ENCODE results near the gene ZNF300. TPM values are rescaled to one million over a fixed set of nuclear protein-coding genes. Genes with fewer than 3 reads are reported as not detected.

Gene ZNF300
- 8.7 and 9.2 TPM in 2 replicates for total RNA-seq
- polyA plus RNA-seq, result 7.4 and 8.6 TPM in 2 replicates

DNA sequence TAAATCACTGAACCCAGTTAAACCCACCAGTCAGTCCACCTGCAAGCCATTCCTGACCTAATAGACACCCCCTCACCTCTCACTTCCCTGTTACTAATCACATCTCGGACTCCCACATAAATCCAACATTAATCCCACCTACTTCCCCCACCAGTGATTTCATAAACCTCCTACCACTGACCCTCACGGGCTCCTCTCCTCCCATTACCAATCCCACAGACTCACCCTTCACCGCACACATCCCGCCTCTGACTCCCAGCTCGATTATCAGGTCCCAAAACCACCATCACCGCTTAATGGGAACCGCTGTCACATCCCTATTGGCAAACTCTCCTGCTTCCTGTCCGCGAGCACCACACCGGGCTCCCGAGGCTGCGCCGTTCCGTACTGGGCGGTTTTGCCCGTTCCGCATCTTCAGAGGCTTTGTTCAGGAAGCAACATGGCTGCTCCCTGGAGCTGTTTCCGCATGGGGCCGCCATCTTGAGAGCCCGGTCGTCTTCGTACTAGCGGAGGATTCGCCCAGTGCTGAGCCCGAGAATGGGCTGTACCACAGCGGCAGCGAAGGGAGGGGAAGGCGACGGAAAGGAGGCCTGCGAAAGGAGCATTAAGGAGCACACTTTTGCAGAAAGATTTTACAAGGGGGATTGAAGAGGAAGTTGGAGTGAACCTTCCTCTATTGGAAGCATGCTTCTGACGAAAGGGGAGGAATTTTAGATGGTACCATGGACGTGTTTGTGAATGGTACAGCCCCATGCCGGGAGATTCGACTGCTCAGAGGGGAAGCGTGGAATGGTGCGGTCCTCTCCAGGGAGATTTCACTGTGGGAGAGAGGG, at the start of gene ZNF300:
TSS of gene ZNF300 (minus strand) at position 502 of the 833 bp plus-strand sequence. CDS start 1,825 bp downstream, outside the sequence.
- H3K36me3 ChIP-seq, result no peaks in the 10 kb centered on the region
- peak within 1 kb of the TSS; percentile 43 for H3K4me3 ChIP-seq
- no peaks in the 10 kb centered on the region for H3K27me3 ChIP-seq
- peak within 1 kb of the TSS; percentile 99 for H3K27ac ChIP-seq
- no peaks in the 10 kb centered on the region for H3K9me3 ChIP-seq (ENCODE audit: low read depth)
- no peaks in the 10 kb centered on the region for H3K4me1 ChIP-seq (ENCODE audit: low read depth)
- TF ChIP-seq, protein P1, sequence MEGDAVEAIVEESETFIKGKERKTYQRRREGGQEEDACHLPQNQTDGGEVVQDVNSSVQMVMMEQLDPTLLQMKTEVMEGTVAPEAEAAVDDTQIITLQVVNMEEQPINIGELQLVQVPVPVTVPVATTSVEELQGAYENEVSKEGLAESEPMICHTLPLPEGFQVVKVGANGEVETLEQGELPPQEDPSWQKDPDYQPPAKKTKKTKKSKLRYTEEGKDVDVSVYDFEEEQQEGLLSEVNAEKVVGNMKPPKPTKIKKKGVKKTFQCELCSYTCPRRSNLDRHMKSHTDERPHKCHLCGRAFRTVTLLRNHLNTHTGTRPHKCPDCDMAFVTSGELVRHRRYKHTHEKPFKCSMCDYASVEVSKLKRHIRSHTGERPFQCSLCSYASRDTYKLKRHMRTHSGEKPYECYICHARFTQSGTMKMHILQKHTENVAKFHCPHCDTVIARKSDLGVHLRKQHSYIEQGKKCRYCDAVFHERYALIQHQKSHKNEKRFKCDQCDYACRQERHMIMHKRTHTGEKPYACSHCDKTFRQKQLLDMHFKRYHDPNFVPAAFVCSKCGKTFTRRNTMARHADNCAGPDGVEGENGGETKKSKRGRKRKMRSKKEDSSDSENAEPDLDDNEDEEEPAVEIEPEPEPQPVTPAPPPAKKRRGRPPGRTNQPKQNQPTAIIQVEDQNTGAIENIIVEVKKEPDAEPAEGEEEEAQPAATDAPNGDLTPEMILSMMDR (IDR thresholded peaks at IDR 0.05; ENCODE audit: low read depth, low read length), result no peak
- peak; percentile 93 to 98 for DNase-seq (ENCODE audit: low read depth in 1 of 2, low spot score in 1 of 2)

DNA sequence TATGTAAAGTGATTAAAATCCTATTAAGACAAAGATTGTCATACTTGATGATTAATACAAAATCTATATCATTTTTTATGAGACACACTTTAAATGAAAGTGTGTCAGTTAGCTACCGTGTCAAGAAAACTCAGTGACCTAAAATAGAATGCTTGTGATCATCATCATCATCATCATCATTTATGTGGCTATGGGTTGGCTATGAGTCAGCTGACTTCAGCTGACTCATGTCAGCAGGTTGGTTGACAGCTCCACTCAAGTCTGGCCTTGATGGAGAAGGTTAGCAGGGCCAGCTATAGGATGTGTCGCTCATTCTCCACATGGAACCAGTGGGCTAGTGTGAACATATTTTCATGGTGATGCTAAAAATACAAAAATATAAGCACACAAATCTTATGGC, 43.8 kb upstream of the ZNF300 start:
- TF ChIP-seq, protein P1 (IDR thresholded peaks at IDR 0.05; ENCODE audit: low read depth, low read length), result no peak
- Histone ChIP-seq H3K36me3 (no peaks in the 10 kb centered on the region), H3K27ac (no peak overlapping the region), H3K4me3 (no peak overlapping the region), H3K27me3 (no peaks in the 10 kb centered on the region), H3K4me1 (ENCODE audit: low read depth) (no peaks in the 10 kb centered on the region), H3K9me3 (ENCODE audit: low read depth) (peaks cover 4% of the 10 kb centered on the region)
- no peak for DNase-seq (ENCODE audit: low read depth in 1 of 2, low spot score in 1 of 2)

DNA sequence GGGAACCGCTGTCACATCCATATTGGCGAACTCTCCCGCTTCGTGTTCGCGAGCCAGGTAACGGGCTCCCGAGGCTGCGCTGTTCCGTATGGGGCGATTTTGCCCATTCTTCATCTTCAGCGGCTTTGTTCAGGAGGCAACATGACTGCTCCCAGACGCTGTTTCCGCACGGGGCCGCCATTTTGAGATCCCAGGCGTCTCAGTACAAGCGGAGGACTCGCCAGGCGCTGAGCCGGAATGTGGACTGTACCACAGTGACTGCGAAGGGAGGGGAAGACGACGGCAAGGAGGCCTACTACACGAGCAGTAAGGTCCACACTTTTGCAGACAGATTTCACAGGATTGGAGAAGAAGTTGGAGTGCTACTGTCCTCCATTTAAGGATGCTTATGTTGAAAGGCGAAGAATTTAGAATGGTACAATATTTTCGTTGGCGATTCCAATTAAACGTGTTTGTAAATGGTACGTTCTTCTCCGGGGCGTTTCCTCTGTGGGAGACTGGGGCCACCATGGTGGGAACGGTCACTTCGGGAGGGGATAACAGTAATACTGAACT, 41.6 kb upstream of the ZNF300 start:
- no peak overlapping the region for H3K27ac ChIP-seq
- no peak overlapping the region for H3K4me3 ChIP-seq
- TF ChIP-seq, protein P1 (IDR thresholded peaks at IDR 0.05; ENCODE audit: low read depth, low read length), result no peak
- H3K27me3 ChIP-seq, result no peaks in the 10 kb centered on the region
- H3K9me3 ChIP-seq (ENCODE audit: low read depth), result peaks cover 4% of the 10 kb centered on the region
- no peaks in the 10 kb centered on the region for H3K36me3 ChIP-seq
- DNase-seq (ENCODE audit: low read depth in 1 of 2, low spot score in 1 of 2), result peak in 1 of 2 donors; percentile 97
- no peaks in the 10 kb centered on the region for H3K4me1 ChIP-seq (ENCODE audit: low read depth)

DNA sequence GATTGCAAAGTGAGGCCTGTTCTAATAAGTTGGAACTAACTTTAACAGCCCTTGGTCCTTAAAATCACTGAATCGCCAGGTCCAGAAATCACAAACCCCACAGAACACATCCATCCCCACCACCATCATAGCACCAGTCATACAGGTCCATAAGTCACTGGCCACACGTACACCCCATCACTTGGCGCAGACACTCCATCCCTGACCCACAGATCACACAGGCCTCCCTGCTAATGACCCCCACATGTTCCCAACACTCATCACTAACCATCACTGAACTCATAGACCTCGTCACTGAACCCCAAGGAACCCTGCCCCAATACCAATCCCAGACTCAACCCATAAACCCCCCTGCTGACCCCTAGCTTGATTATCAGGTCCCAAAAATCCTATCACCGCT, 41.2 kb upstream of the ZNF300 start:
- Histone ChIP-seq H3K27ac (no peak overlapping the region), H3K4me3 (no peak overlapping the region), H3K36me3 (no peaks in the 10 kb centered on the region), H3K27me3 (no peaks in the 10 kb centered on the region), H3K4me1 (ENCODE audit: low read depth) (no peaks in the 10 kb centered on the region), H3K9me3 (ENCODE audit: low read depth) (peaks cover 4% of the 10 kb centered on the region)
- peak in 1 of 2 donors; percentile 25 for DNase-seq (ENCODE audit: low read depth in 1 of 2, low spot score in 1 of 2)
- TF ChIP-seq, protein P1 (IDR thresholded peaks at IDR 0.05; ENCODE audit: low read depth, low read length), result no peak

DNA sequence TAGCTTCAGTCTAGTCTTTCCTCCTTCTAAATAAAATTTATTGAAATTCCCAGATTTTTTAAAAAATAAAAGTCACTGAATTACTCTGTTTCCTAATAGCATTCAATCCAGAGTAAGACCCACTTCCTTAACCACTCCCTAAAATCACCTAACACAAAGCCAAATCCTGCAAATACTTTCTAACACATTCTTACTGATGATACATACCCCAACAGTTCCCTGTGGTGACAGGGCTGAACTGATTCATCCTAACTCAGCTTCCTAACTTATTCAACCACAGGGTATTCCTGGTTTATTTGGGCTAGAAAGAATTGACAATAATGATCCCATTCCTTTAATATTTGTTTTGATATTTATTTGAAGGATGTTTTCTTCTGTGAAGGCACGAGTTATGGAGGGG, 40.7 kb upstream of the ZNF300 start:
- TF ChIP-seq, protein P1 (IDR thresholded peaks at IDR 0.05; ENCODE audit: low read depth, low read length), result no peak
- Histone ChIP-seq H3K36me3 (no peaks in the 10 kb centered on the region), H3K27ac (no peak overlapping the region), H3K4me1 (ENCODE audit: low read depth) (no peaks in the 10 kb centered on the region), H3K9me3 (ENCODE audit: low read depth) (peaks cover 4% of the 10 kb centered on the region), H3K4me3 (no peak overlapping the region), H3K27me3 (no peaks in the 10 kb centered on the region)
- DNase-seq (ENCODE audit: low read depth in 1 of 2, low spot score in 1 of 2), result peak in 1 of 2 donors; percentile 27

Data from cardiac muscle cell (in vitro differentiated cells and primary cell).